Endothelial cell (in vitro differentiated cells): ENCODE data around the gene FZR1. TPM values are rescaled to one million over a fixed set of nuclear protein-coding genes. Genes with fewer than 3 reads are reported as not detected.

Source experiments
- DNase-seq: peaks from one replicate; pipeline ENCODE4 v3.0.0; 2021; ENCODE audit warnings: low spot score
- H3K27ac Mint-ChIP-seq: one replicate; pipeline ENCODE4 v1.8.0; 2021; ENCODE audit warnings: mixed read lengths, inconsistent platforms; ENCODE audit not compliant: unreplicated experiment
- H3K27me3 Mint-ChIP-seq: one replicate; pipeline ENCODE4 v1.8.0; 2021; ENCODE audit warnings: mild to moderate bottlenecking, moderate library complexity, mixed read lengths, inconsistent platforms; ENCODE audit not compliant: unreplicated experiment
- H3K36me3 Mint-ChIP-seq: one replicate; pipeline ENCODE4 v1.8.0; 2021; ENCODE audit warnings: mild to moderate bottlenecking, low read depth, mixed read lengths, inconsistent platforms; ENCODE audit not compliant: unreplicated experiment
- H3K4me1 Mint-ChIP-seq: one replicate; pipeline ENCODE4 v1.8.0; 2021; ENCODE audit warnings: mild to moderate bottlenecking, mixed read lengths, inconsistent platforms; ENCODE audit not compliant: unreplicated experiment
- H3K4me3 Mint-ChIP-seq: one replicate; pipeline ENCODE4 v1.8.0; 2021; ENCODE audit warnings: mild to moderate bottlenecking, mixed read lengths, inconsistent platforms; ENCODE audit not compliant: unreplicated experiment
- H3K9me3 Mint-ChIP-seq: one replicate; pipeline ENCODE4 v1.8.0; 2021; ENCODE audit warnings: mixed read lengths, inconsistent platforms; ENCODE audit not compliant: unreplicated experiment
- total RNA-seq: library from RNA; stranded (reverse); fragmentation: NEBNext Ultra II Directional; extraction: Animal tissue kit (Norgen Biotek cat#: 25700); gene quantifications from one replicate; pipeline ENCODE4 v1.2.1, GENCODE V29; 2021; ENCODE audit not compliant: unreplicated experiment
- TF ChIP-seq, protein P1 (sequence below): fragments of 200-600 bp; sonication (generic); IDR thresholded peaks from one replicate; pipeline ENCODE4 v1.5.0; 2021; ENCODE audit warnings: antibody characterized with exemption; ENCODE audit not compliant: unreplicated experiment

FZR1 gene
- total RNA-seq, 1 donor from 2014 or later, result 38.9 TPM

DNA sequence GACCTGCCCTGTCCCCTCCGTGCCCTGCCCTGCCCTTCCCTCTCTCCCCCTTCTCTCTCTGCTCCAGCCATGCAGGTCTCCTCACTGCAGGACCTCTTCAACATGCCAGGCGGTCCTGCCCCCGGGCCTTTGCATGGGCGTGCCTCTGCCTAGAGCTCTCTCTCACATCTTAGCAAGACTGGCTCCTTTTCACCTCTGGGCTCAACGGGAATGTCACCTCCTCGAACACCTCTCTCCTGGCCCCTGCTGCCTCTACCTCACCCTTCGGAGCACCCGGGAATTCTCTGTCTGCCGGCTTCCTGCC is 45.6 kb downstream of the FZR1 start:
- no peak overlapping the region for H3K4me3 Mint-ChIP-seq

DNA sequence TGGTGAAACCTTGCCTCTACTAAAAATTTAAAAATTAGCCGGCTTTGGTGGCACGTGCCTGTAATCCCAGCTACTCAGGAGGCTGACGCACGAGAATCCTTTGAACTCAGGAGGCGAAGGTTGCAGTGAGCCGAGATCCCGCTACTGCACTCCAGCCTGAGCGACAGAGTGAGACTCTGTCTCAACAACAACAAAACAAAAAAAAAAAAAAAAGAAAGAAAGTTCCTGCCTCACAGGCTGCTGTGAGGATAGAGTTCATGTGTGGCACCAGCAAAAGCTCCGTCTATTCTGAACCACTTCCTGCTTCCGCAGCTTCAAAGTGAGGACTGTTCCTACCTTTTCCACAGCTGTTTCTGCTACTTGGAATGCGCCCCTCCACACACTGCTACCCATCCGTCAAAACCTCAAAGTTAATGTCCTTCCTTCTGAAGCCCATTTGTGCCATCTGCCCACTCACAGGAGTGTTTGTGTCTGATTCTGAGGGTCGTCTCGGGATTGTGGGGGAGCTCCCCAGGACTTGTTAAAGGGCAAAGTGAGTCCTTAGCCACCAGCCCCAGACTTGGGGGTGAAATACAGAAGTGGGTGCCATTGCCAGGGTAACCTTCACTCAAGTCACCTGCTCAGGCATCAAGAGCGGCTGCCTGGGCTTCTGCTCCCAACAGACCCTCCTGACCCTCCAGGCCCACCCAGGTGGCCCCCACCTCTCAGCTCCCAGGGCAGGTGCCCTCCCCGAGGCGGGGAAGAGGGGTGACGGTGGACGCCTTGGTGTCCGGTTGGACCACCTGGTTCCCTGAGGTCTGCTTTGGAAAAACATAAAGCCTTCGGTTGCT is 48.4 kb downstream of the FZR1 start:
- no peak for DNase-seq
- Mint-ChIP-seq H3K36me3 (peaks cover 3% of the 10 kb centered on the region), H3K4me3 (no peak overlapping the region), H3K27me3 (peaks cover 13% of the 10 kb centered on the region), H3K4me1 (peaks cover 25% of the 10 kb centered on the region), H3K27ac (peak overlapping the region; percentile 76), H3K9me3 (no peaks in the 10 kb centered on the region)
- TF ChIP-seq, protein P1, sequence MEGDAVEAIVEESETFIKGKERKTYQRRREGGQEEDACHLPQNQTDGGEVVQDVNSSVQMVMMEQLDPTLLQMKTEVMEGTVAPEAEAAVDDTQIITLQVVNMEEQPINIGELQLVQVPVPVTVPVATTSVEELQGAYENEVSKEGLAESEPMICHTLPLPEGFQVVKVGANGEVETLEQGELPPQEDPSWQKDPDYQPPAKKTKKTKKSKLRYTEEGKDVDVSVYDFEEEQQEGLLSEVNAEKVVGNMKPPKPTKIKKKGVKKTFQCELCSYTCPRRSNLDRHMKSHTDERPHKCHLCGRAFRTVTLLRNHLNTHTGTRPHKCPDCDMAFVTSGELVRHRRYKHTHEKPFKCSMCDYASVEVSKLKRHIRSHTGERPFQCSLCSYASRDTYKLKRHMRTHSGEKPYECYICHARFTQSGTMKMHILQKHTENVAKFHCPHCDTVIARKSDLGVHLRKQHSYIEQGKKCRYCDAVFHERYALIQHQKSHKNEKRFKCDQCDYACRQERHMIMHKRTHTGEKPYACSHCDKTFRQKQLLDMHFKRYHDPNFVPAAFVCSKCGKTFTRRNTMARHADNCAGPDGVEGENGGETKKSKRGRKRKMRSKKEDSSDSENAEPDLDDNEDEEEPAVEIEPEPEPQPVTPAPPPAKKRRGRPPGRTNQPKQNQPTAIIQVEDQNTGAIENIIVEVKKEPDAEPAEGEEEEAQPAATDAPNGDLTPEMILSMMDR, result no peak

More for the DNA sequence above, 45.6 kb downstream of the FZR1 start:
- DNase-seq, result no peak
- H3K27me3 Mint-ChIP-seq, result peaks cover 11% of the 10 kb centered on the region
- H3K4me1 Mint-ChIP-seq, result peaks cover 24% of the 10 kb centered on the region
- no peaks in the 10 kb centered on the region for H3K9me3 Mint-ChIP-seq
- TF ChIP-seq, protein P1, result no peak
- peaks cover 3% of the 10 kb centered on the region for H3K36me3 Mint-ChIP-seq
- H3K27ac Mint-ChIP-seq, result no peak overlapping the region

DNA sequence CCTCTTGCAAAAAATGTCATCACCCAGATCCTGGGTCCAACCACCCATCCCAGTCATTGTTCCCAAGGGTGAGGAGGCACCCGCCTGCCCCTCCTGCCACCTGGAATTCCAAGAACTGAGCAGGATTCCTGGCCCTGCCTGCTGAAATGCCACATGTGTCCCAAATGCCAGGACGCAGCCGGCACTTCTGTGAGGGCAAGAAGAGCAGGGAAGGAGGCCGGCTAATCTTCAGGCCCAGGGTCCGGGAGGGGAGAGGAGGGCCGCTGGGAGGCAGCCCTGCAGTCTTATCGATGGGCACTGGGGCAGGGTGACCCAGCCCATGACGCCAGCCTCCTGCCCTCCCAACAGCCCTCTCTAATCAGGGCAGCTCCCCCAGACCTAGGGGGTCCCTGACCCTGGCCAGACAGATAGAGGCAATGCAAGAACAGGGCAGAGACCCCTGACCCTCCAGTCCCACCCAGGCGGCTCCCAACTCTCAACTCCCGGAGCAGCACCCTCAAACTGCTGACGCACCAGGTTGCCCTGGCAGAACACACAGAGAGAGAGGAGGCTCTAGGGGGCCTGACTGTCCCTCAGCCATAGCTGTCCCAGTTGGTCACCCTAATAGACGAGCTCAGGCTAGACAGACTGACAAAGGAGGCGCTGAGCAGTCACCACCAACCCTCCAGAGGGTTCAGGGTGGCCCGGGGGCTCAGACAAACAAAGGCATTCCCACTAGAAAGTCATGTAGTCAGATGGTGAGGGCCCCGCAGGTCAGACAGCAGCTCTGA is 49.7 kb downstream of the FZR1 start:
- no peak for DNase-seq
- H3K4me3 Mint-ChIP-seq, result peak overlapping the region; percentile 99
- peaks cover 11% of the 10 kb centered on the region for H3K27me3 Mint-ChIP-seq
- TF ChIP-seq, protein P1, result no peak
- H3K4me1 Mint-ChIP-seq, result peaks cover 25% of the 10 kb centered on the region
- no peak overlapping the region for H3K27ac Mint-ChIP-seq
- peaks cover 3% of the 10 kb centered on the region for H3K36me3 Mint-ChIP-seq
- H3K9me3 Mint-ChIP-seq, result no peaks in the 10 kb centered on the region

DNA sequence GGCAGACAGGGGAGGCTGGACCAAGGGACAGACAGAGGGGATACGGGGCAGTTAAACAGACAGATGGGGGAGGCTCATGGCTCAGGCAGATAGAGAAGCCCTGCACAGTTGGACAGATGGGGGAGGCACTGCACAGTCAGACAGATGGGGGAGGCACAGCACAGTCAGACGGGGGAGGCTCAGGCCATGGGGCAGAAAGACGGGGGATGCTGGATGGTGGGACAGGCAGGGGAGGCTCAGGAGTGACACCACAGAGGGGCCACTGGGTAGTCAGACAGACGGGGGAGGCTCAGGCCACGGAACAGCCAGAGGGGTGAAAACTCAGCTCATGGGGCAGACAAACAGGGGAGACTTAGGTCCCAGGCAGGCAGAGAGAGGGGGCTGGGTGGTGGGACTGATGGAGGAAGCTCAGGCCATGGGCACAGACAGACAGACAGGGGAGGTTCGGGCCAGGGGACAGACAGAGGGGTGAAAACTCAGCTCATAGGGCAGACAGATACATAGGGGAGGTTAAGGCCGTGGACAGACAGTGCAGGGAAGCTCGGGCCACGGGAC is 50.4 kb downstream of the FZR1 start:
- Mint-ChIP-seq H3K27me3 (peaks cover 11% of the 10 kb centered on the region), H3K4me1 (peaks cover 24% of the 10 kb centered on the region), H3K36me3 (peaks cover 3% of the 10 kb centered on the region), H3K4me3 (peak overlapping the region; percentile 99), H3K27ac (no peak overlapping the region), H3K9me3 (no peaks in the 10 kb centered on the region)
- DNase-seq, result no peak
- TF ChIP-seq, protein P1, result no peak
